IMR-90 (cell line): Measurements from ENCODE around the gene FTO. TPM values are rescaled to one million over a fixed set of nuclear protein-coding genes. Genes with fewer than 3 reads are reported as not detected.

ENCODE experiments used
- ATAC-seq: fragments of 200-7000 bp; cut with Tn5 transposase; 2 replicates; pipeline ENCODE4 v1.9.1; 2020; ENCODE audit warnings: low read depth, mild to moderate bottlenecking, moderate library complexity
- BruUV-seq: library from RNA; stranded (reverse); fragments of 400-500 nt; replicated peaks from 2 replicates; lab custom pipeline; 2021; lab: Mats Ljungman, UMichigan
- CTCF ChIA-PET: fragments of 300-600 bp; formaldehyde crosslinking; extraction: SDS; loops from one replicate; lab custom pipeline; 2021; ENCODE audit warnings: antibody characterized with exemption; lab: Yijun Ruan, JAX
- POLR2A ChIA-PET: fragments of 300-600 bp; sonication (Branson Sonifier 250); formaldehyde crosslinking; loops from one replicate; lab custom pipeline; 2022; ENCODE audit warnings: antibody characterized with exemption; ENCODE audit not compliant: unreplicated experiment; lab: Charles Lee
- DNase-seq: peaks from one replicate; pipeline ENCODE4 v3.0.0; 2013
- H2AFZ ChIP-seq: replicated peaks from 2 replicates; pipeline ENCODE3; 2013; ENCODE audit warnings: low read length, mild to moderate bottlenecking; ENCODE audit not compliant: poor library complexity
- H2AK5ac ChIP-seq: 2 replicates; pipeline ENCODE4 v1.6.1; 2013; ENCODE audit warnings: low read depth, low read length, inconsistent platforms
- H2AK9ac ChIP-seq: replicated peaks from 2 replicates; pipeline ENCODE3; 2013; ENCODE audit warnings: mild to moderate bottlenecking, low read depth, low read length, moderate library complexity; ENCODE audit not compliant: poor library complexity
- H2BK120ac ChIP-seq: 2 replicates; pipeline ENCODE4 v1.6.1; 2013; ENCODE audit warnings: low read depth, low read length, inconsistent platforms
- H2BK15ac ChIP-seq: 3 replicates; pipeline ENCODE4 v1.6.1; 2013; ENCODE audit warnings: low read depth, low read length, inconsistent platforms
- H2BK20ac ChIP-seq: 2 replicates; pipeline ENCODE4 v1.6.1; 2013; ENCODE audit warnings: low read depth, mild to moderate bottlenecking, inconsistent platforms, low read length, moderate library complexity
- H2BK5ac ChIP-seq: 2 replicates; pipeline ENCODE4 v1.6.1; 2013; ENCODE audit warnings: mild to moderate bottlenecking, low read depth, low read length, inconsistent platforms; ENCODE audit not compliant: poor library complexity, severe bottlenecking
- H3K14ac ChIP-seq: replicated peaks from 2 replicates; pipeline ENCODE4 v1.6.1; 2013; ENCODE audit warnings: low read depth, low read length, inconsistent platforms
- H3K18ac ChIP-seq: 2 replicates; pipeline ENCODE4 v1.6.1; 2013; ENCODE audit warnings: low read depth, low read length, control low read depth
- H3K23ac ChIP-seq: 2 replicates; pipeline ENCODE4 v1.6.1; 2013; ENCODE audit warnings: low read depth, low read length, inconsistent platforms
- H3K27ac ChIP-seq: 2 replicates; pipeline ENCODE4 v1.5.1; 2013; ENCODE audit warnings: mild to moderate bottlenecking, control low read depth, low read length; ENCODE audit not compliant: insufficient read depth
- H3K27me3 ChIP-seq: 2 replicates; pipeline ENCODE4 v1.6.1; 2013; ENCODE audit warnings: low read length; ENCODE audit not compliant: control insufficient read depth, insufficient read depth
- H3K36me3 ChIP-seq: 2 replicates; pipeline ENCODE4 v1.6.1; 2013; ENCODE audit warnings: low read length, mixed read lengths; ENCODE audit not compliant: control insufficient read depth, insufficient read depth
- H3K4ac ChIP-seq: 2 replicates; pipeline ENCODE4 v1.6.1; 2013; ENCODE audit warnings: low read depth, low read length, inconsistent platforms
- H3K4me1 ChIP-seq: 2 replicates; pipeline ENCODE4 v1.6.1; 2013; ENCODE audit warnings: low read length, mixed read lengths; ENCODE audit not compliant: control insufficient read depth, insufficient read depth
- H3K4me2 ChIP-seq: 2 replicates; pipeline ENCODE4 v1.6.1; 2013; ENCODE audit warnings: low read depth, mild to moderate bottlenecking, control low read depth, low read length, moderate library complexity
- H3K4me3 ChIP-seq: 2 replicates; pipeline ENCODE4 v1.5.1; 2013; ENCODE audit warnings: low read depth, mild to moderate bottlenecking, control low read depth, low read length, moderate library complexity; ENCODE audit not compliant: insufficient read depth
- H3K56ac ChIP-seq: 2 replicates; pipeline ENCODE4 v1.6.1; 2013; ENCODE audit warnings: low read length, inconsistent platforms; ENCODE audit not compliant: insufficient read depth; ENCODE audit errors: extremely low read depth
- H3K79me1 ChIP-seq, 2 experiments: 2 replicates each; pipeline ENCODE4 v1.6.1; 2013; ENCODE audit warnings: low read length in 2 of 2, inconsistent platforms in 1 of 2, low read depth in 1 of 2
- H3K9ac ChIP-seq: 2 replicates; pipeline ENCODE4 v1.6.1; 2013; ENCODE audit warnings: low read depth, low read length, control low read depth
- H3K9me1 ChIP-seq: 2 replicates; pipeline ENCODE4 v1.6.1; 2013; ENCODE audit warnings: low read length, inconsistent platforms; ENCODE audit not compliant: insufficient read depth
- H3K9me3 ChIP-seq: 2 replicates; pipeline ENCODE4 v1.6.1; 2013; ENCODE audit warnings: low read length; ENCODE audit not compliant: control insufficient read depth, insufficient read depth
- H4K20me1 ChIP-seq: 2 replicates; pipeline ENCODE4 v1.6.1; 2013; ENCODE audit warnings: low read length, inconsistent platforms; ENCODE audit not compliant: insufficient read depth
- H4K5ac ChIP-seq: 2 replicates; pipeline ENCODE4 v1.6.1; 2013; ENCODE audit warnings: mild to moderate bottlenecking, low read depth, low read length, control low read depth
- H4K8ac ChIP-seq, 2 experiments: 2 replicates each; pipeline ENCODE4 v1.6.1; 2013; ENCODE audit warnings: low read depth in 2 of 2, low read length in 2 of 2, control low read depth in 1 of 2, inconsistent platforms in 1 of 2
- H4K91ac ChIP-seq: 2 replicates; pipeline ENCODE4 v1.6.1; 2013; ENCODE audit warnings: low read depth, low read length, inconsistent platforms; ENCODE audit not compliant: insufficient read depth
- BHLHE40 ChIP-seq: fragments of 150-350 bp; IDR thresholded peaks from 2 replicates; pipeline ENCODE4 v1.6.1; 2016; ENCODE audit warnings: mild to moderate bottlenecking, low read depth, low read length
- CEBPB ChIP-seq: IDR thresholded peaks from 2 replicates; pipeline ENCODE4 v1.6.1; 2012; ENCODE audit warnings: low read depth, low read length, improper control_type of control experiment
- CHD1 ChIP-seq: IDR thresholded peaks from 2 replicates; pipeline ENCODE4 v1.6.1; 2012; ENCODE audit warnings: low read depth, low read length, improper control_type of control experiment
- FOS ChIP-seq: fragments of 150-350 bp; IDR thresholded peaks from 2 replicates; pipeline ENCODE4 v1.6.1; 2016; ENCODE audit warnings: low read depth, low read length
- MAFK ChIP-seq: IDR thresholded peaks from 2 replicates; pipeline ENCODE4 v1.6.1; 2012; ENCODE audit warnings: low read depth, low read length, improper control_type of control experiment
- MAZ ChIP-seq: IDR thresholded peaks from 2 replicates; pipeline ENCODE4 v1.6.1; 2012; ENCODE audit warnings: low read depth, mild to moderate bottlenecking, low read length, improper control_type of control experiment, moderate library complexity, borderline replicate concordance
- MXI1 ChIP-seq: IDR thresholded peaks from 2 replicates; pipeline ENCODE4 v1.6.1; 2012; ENCODE audit warnings: low read depth, mild to moderate bottlenecking, low read length, moderate library complexity, borderline replicate concordance
- NFE2L2 ChIP-seq: fragments of 150-350 bp; IDR thresholded peaks from 2 replicates; pipeline ENCODE4 v1.6.1; 2016; ENCODE audit warnings: low read depth, mild to moderate bottlenecking, low read length
- POLR2A ChIP-seq: IDR thresholded peaks from 2 replicates; pipeline ENCODE4 v1.6.1; 2012; ENCODE audit warnings: mild to moderate bottlenecking, low read depth, low read length
- RAD21 ChIP-seq: IDR thresholded peaks from 2 replicates; pipeline ENCODE4 v1.6.1; 2012; ENCODE audit warnings: low read length, improper control_type of control experiment
- RCOR1 ChIP-seq: IDR thresholded peaks from 2 replicates; pipeline ENCODE4 v1.6.1; 2012; ENCODE audit warnings: mild to moderate bottlenecking, low read length, improper control_type of control experiment; ENCODE audit not compliant: insufficient replicate concordance
- RFX5 ChIP-seq: IDR thresholded peaks from 2 replicates; pipeline ENCODE4 v1.8.0; 2012; ENCODE audit warnings: low read depth, mild to moderate bottlenecking, low read length, moderate library complexity
- SMC3 ChIP-seq: fragments of 150-350 bp; IDR thresholded peaks from 2 replicates; pipeline ENCODE4 v1.6.1; 2016; ENCODE audit warnings: low read depth, mild to moderate bottlenecking, antibody characterized with exemption, low read length, moderate library complexity
- WGBS, 2 experiments: methylation state at CpG; one replicate each; pipeline versions ENCODE4 v1.1.5 to v1.1.7; 2013; ENCODE audit warnings: missing lambda C conversion rate in 2 of 2; ENCODE audit not compliant: insufficient read length in 1 of 2; ENCODE audit errors: extremely low coverage in 2 of 2; 5-methylcytosine and 5-hydroxymethylcytosine counted together
- dilution Hi-C: fragments of 300-500 bp; cut with HindIII; formaldehyde crosslinking; loops from one replicate; pipeline ENCODE4 v1.14.3; 2018; ENCODE audit warnings: low sequenced_read_pairs; ENCODE audit not compliant: unreplicated experiment
- in situ Hi-C: fragments of 300-500 bp; cut with MboI; formaldehyde crosslinking; loops from 3 replicates; pipeline ENCODE4 v1.14.3; 2019; ENCODE audit warnings: low sequenced_read_pairs, inconsistent platforms, mixed read lengths
- intact Hi-C: fragments of 100-400 bp; cut with micrococcal nuclease; formaldehyde crosslinking; loops from 2 replicates; pipeline ENCODE4 v1.10.0; 2022
- polyA plus RNA-seq, 3 experiments: library from polyadenylated mRNA; depleted of rRNA; stranded (reverse); fragments of >200 nt; gene quantifications; 2 replicates each; pipeline ENCODE4 v1.2.3, GENCODE V29; 2012; ENCODE audit warnings: low replicate concordance in 1 of 3
- total RNA-seq: library from RNA; depleted of rRNA; stranded (reverse); fragments of >200 nt; gene quantifications from 2 replicates; pipeline ENCODE4 v1.2.3, GENCODE V29; 2012
- TF ChIP-seq, protein P1 (sequence below): fragments of 150-350 bp; IDR thresholded peaks from 2 replicates; pipeline ENCODE4 v1.6.1; 2016; ENCODE audit warnings: low read depth, mild to moderate bottlenecking, low read length, moderate library complexity, borderline replicate concordance
- TF ChIP-seq, protein P2 (sequence below): conservative IDR thresholded peaks from 2 replicates; pipeline ENCODE4 v1.5.1; 2012; ENCODE audit warnings: mild to moderate bottlenecking, low read depth, low read length, improper control_type of control experiment
- TF ChIP-seq, protein P3 (sequence below): fragments of 150-350 bp; IDR thresholded peaks from 2 replicates; pipeline ENCODE4 v1.6.1; 2017; ENCODE audit warnings: mild to moderate bottlenecking, antibody characterized with exemption, low read length, low read depth

The FTO gene
- total and polyA plus RNA-seq, 2 of the 4 experiments (the other 2 are of a cell fraction) = 70.3 to 132 TPM

DNA sequence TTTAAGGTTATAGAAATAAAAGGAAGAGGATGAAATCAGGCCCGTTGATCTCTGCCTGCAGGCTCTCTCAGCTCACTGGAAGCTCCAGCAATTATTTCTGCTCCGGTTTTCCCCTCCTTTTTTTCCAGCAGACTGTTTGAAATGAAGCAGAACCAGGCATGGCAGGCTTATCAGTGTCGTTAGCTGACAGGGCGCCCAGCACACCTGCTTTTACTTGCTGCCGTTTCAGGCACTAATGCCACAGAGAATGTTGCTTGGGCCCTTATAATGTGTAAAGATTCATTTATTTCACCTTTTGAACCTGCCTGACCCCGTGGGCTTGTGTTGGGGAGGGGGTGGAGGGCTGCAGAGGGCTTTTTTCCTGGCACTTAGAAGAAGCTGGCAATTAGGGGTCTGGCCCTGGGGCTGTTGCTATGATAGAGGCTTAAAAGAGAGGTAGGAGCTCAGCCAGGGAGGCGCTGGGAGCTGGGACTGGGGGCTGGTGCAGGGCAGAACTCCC lies 474.6 kb downstream of the FTO start:
- H2AK9ac ChIP-seq = no peak overlapping the region
- TF ChIP-seq RAD21 = no peak
- no peak for TF ChIP-seq MAZ
- TF ChIP-seq RFX5 = no peak
- TF ChIP-seq RCOR1 = no peak
- TF ChIP-seq, protein P1, sequence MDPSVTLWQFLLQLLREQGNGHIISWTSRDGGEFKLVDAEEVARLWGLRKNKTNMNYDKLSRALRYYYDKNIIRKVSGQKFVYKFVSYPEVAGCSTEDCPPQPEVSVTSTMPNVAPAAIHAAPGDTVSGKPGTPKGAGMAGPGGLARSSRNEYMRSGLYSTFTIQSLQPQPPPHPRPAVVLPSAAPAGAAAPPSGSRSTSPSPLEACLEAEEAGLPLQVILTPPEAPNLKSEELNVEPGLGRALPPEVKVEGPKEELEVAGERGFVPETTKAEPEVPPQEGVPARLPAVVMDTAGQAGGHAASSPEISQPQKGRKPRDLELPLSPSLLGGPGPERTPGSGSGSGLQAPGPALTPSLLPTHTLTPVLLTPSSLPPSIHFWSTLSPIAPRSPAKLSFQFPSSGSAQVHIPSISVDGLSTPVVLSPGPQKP = no peak
- TF ChIP-seq FOS = no peak
- TF ChIP-seq, protein P2, sequence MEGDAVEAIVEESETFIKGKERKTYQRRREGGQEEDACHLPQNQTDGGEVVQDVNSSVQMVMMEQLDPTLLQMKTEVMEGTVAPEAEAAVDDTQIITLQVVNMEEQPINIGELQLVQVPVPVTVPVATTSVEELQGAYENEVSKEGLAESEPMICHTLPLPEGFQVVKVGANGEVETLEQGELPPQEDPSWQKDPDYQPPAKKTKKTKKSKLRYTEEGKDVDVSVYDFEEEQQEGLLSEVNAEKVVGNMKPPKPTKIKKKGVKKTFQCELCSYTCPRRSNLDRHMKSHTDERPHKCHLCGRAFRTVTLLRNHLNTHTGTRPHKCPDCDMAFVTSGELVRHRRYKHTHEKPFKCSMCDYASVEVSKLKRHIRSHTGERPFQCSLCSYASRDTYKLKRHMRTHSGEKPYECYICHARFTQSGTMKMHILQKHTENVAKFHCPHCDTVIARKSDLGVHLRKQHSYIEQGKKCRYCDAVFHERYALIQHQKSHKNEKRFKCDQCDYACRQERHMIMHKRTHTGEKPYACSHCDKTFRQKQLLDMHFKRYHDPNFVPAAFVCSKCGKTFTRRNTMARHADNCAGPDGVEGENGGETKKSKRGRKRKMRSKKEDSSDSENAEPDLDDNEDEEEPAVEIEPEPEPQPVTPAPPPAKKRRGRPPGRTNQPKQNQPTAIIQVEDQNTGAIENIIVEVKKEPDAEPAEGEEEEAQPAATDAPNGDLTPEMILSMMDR = no peak
- TF ChIP-seq CEBPB = no peak
- TF ChIP-seq POLR2A = no peak
- TF ChIP-seq, protein P3, sequence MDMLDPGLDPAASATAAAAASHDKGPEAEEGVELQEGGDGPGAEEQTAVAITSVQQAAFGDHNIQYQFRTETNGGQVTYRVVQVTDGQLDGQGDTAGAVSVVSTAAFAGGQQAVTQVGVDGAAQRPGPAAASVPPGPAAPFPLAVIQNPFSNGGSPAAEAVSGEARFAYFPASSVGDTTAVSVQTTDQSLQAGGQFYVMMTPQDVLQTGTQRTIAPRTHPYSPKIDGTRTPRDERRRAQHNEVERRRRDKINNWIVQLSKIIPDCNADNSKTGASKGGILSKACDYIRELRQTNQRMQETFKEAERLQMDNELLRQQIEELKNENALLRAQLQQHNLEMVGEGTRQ = no peak
- TF ChIP-seq MAFK = no peak
- TF ChIP-seq NFE2L2 = no peak
- no peak for TF ChIP-seq CHD1
- no peak for TF ChIP-seq BHLHE40
- no peak for TF ChIP-seq MXI1
- no peak for TF ChIP-seq SMC3
- peaks cover 43% of the 10 kb centered on the region for H3K27me3 ChIP-seq
- H3K56ac ChIP-seq = no peak overlapping the region
- no peak overlapping the region for H3K27ac ChIP-seq
- DNase-seq (no peak), ATAC-seq (no peak)
- H3K23ac ChIP-seq = no peak overlapping the region
- H2BK120ac ChIP-seq = no peak overlapping the region
- no peak overlapping the region for H2AK5ac ChIP-seq
- no peak overlapping the region for H3K4me2 ChIP-seq
- H2BK20ac ChIP-seq = no peak overlapping the region
- dilution Hi-C loops (no loop called here), intact Hi-C loops (no loop called here), in situ Hi-C loops (no loop called here)
- H3K18ac ChIP-seq = no peak overlapping the region
- ChIA-PET POLR2A (no interaction called here), CTCF (no interaction called here)
- H3K9me3 ChIP-seq = no peaks in the 10 kb centered on the region
- no peaks in the 10 kb centered on the region for H3K9me1 ChIP-seq
- H3K14ac ChIP-seq = no peak overlapping the region
- no peak overlapping the region for H2BK15ac ChIP-seq
- no CpG with 5 or more reads among the region's 7 CpGs for WGBS, 2 experiments
- no peaks in the 10 kb centered on the region for H3K4me1 ChIP-seq
- H3K4me3 ChIP-seq = no peak overlapping the region
- H3K36me3 ChIP-seq = no peaks in the 10 kb centered on the region
- BruUV-seq = no TSS peak
- H3K79me1 ChIP-seq = no peaks in the 10 kb centered on the region
- no peak overlapping the region for H2AFZ ChIP-seq
- H3K4ac ChIP-seq = no peak overlapping the region
- H3K9ac ChIP-seq = no peak overlapping the region
- no peak overlapping the region for H4K8ac ChIP-seq
- no peaks in the 10 kb centered on the region for H4K20me1 ChIP-seq
- no peak overlapping the region for H4K91ac ChIP-seq
- no peak overlapping the region for H4K5ac ChIP-seq
- no peak overlapping the region for H2BK5ac ChIP-seq
